Parathyroid adenoma (tissue), 2 donors: Measurements from ENCODE around the gene KRTAP12-2.
"Not testable (repeated sequence)": the region's sequence is repeated elsewhere in the genome, so short reads cannot be mapped to it uniquely, and the experiment has no call there.

Experiments
- H2AFZ ChIP-seq: fragments of 300-600 bp; sonication (generic); one replicate; pipeline ENCODE4 v1.7.0; 2017; ENCODE audit warnings: antibody characterized with exemption, mild to moderate bottlenecking
- H3K27ac ChIP-seq: fragments of 300-600 bp; sonication (generic); one replicate; pipeline ENCODE4 v1.7.0; 2017
- H3K27me3 ChIP-seq: fragments of 300-600 bp; sonication (generic); one replicate; pipeline ENCODE4 v1.7.0; 2017; ENCODE audit warnings: low read length; ENCODE audit not compliant: control insufficient read depth, insufficient read depth
- H3K36me3 ChIP-seq: fragments of 300-600 bp; sonication (generic); one replicate; pipeline ENCODE4 v1.7.0; 2017; ENCODE audit warnings: low read length; ENCODE audit not compliant: control insufficient read depth, insufficient read depth
- H3K4me1 ChIP-seq: fragments of 300-600 bp; sonication (generic); one replicate; pipeline ENCODE4 v1.7.0; 2017; ENCODE audit warnings: control low read depth
- H3K4me2 ChIP-seq: fragments of 300-600 bp; sonication (generic); one replicate; pipeline ENCODE4 v1.7.0; 2017; ENCODE audit warnings: low read length
- H3K4me3 ChIP-seq: fragments of 300-600 bp; sonication (generic); one replicate; pipeline ENCODE4 v1.7.0; 2017; ENCODE audit warnings: low read depth, low read length
- H3K79me2 ChIP-seq: fragments of 300-600 bp; sonication (generic); one replicate; pipeline ENCODE4 v1.7.0; 2017; ENCODE audit warnings: control low read depth
- H3K9ac ChIP-seq: fragments of 300-600 bp; sonication (generic); one replicate; pipeline ENCODE4 v1.7.0; 2017; ENCODE audit warnings: mild to moderate bottlenecking
- H3K9me3 ChIP-seq: fragments of 300-600 bp; sonication (generic); one replicate; pipeline ENCODE4 v1.7.0; 2017; ENCODE audit warnings: low read length; ENCODE audit not compliant: control insufficient read depth
- TF ChIP-seq, protein P1 (sequence below): fragments of 300-600 bp; sonication (generic); IDR thresholded peaks from one replicate; pipeline ENCODE4 v1.7.0; 2017; ENCODE audit warnings: antibody characterized with exemption, mild to moderate bottlenecking
- donor health status: primary hyperparathyroidism.

The KRTAP12-2 gene

DNA sequence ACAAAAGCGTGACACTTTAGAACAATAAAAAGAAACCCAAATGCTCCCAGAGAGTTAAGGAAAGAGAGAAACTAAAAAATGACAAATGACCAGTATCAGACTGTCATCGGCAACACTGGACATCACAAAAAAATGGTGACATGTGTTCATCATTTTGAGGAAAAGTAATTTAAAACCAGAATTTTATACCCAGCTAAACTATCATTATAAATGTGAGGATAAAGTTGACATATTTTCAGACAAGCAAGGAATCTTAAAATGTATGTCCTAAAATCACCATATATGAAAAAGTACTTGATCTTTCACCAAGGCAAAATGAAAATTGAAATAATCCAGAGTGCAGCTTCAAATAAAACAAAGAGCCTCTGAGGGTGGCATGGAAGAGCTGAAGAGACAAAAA lies 21.8 kb downstream of the KRTAP12-2 start:
- Histone ChIP-seq H3K4me1 (no peaks in the 10 kb centered on the region), H3K27me3 (no peaks in the 10 kb centered on the region), H3K4me2 (no peak overlapping the region), H3K9ac (no peak overlapping the region), H3K9me3 (no peaks in the 10 kb centered on the region), H3K36me3 (no peaks in the 10 kb centered on the region), H3K4me3 (no peak overlapping the region), H3K27ac (no peak overlapping the region), H2AFZ (no peak overlapping the region), H3K79me2 (no peaks in the 10 kb centered on the region)
- TF ChIP-seq, protein P1, sequence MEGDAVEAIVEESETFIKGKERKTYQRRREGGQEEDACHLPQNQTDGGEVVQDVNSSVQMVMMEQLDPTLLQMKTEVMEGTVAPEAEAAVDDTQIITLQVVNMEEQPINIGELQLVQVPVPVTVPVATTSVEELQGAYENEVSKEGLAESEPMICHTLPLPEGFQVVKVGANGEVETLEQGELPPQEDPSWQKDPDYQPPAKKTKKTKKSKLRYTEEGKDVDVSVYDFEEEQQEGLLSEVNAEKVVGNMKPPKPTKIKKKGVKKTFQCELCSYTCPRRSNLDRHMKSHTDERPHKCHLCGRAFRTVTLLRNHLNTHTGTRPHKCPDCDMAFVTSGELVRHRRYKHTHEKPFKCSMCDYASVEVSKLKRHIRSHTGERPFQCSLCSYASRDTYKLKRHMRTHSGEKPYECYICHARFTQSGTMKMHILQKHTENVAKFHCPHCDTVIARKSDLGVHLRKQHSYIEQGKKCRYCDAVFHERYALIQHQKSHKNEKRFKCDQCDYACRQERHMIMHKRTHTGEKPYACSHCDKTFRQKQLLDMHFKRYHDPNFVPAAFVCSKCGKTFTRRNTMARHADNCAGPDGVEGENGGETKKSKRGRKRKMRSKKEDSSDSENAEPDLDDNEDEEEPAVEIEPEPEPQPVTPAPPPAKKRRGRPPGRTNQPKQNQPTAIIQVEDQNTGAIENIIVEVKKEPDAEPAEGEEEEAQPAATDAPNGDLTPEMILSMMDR, result no peak

DNA sequence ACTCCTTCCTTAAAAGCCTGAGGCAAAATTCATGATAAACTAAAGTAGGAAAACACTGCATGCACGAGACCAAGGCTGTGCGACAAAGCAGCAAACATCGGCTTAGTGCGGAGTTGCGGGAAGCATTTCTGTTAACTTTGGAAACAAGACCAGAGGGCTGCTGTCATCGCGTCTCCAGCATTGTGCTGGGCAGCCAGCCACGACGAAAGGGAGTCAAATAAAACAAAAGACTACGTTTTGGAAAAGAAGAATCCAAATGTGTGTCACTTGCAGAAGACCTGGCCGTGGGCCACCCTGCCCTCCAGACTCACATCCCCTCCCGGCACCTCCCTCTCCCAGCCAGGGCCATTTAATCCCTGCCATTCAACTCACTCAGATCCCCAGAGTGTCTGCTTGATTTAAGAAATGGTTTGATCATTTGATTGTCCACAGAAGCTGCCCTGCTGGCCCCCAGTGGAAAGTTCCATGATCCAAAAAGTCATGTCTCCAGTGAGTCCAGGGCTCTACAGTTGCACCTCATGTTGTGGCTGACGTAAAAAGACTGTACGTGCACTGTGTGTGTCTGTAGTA lies 22.9 kb downstream of the KRTAP12-2 start:
- Histone ChIP-seq H3K4me3 (no peak overlapping the region), H3K4me1 (no peaks in the 10 kb centered on the region), H2AFZ (no peak overlapping the region), H3K79me2 (no peaks in the 10 kb centered on the region), H3K4me2 (no peak overlapping the region), H3K9ac (no peak overlapping the region), H3K36me3 (no peaks in the 10 kb centered on the region), H3K27me3 (no peaks in the 10 kb centered on the region), H3K9me3 (no peaks in the 10 kb centered on the region), H3K27ac (no peak overlapping the region)
- TF ChIP-seq, protein P1, result no peak

DNA sequence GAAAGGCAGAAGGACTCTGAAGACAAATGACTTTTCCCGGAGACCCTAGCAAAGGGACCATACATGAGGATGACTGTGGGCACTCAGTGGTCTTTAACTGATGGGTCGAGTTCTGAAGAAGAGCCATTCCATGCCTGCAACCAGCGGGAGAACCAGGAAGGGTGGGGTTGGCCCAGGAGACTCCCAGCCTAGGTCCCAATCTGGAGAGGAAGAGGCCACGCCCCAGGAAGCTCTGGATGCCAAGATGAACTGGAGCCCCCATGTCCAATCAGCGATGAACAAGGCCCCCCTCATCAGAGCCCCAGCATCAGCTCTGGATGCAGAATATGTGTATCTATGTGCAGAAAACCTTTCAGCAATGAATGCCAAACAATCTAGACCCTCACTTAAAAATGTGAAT lies 26.0 kb downstream of the KRTAP12-2 start:
- H3K9me3 ChIP-seq, result no peaks in the 10 kb centered on the region
- H3K9ac ChIP-seq, result no peak overlapping the region
- TF ChIP-seq, protein P1, result no peak
- H3K27ac ChIP-seq, result no peak overlapping the region
- H3K79me2 ChIP-seq, result no peaks in the 10 kb centered on the region
- no peaks in the 10 kb centered on the region for H3K4me1 ChIP-seq
- H2AFZ ChIP-seq, result no peak overlapping the region
- no peak overlapping the region for H3K4me2 ChIP-seq
- no peaks in the 10 kb centered on the region for H3K36me3 ChIP-seq
- no peak overlapping the region for H3K4me3 ChIP-seq
- H3K27me3 ChIP-seq, result no peaks in the 10 kb centered on the region

DNA sequence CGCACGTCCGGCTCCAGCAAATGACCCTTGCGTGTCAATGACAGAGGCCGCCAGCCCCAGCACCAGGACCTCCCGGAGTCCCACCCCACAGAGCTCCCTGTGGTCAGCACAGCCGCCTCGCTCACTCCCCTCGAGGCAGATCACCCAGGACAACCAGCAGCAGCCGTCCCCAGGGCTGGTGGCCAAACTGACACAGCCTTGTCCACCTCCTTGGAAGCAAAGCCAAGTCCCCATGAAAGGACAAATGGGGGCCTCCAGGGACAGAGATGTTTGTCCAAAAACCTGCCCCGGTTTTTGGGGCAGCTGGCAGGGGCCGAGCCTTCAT lies 27.4 kb downstream of the KRTAP12-2 start:
- no peak overlapping the region for H3K4me3 ChIP-seq
- no peak overlapping the region for H2AFZ ChIP-seq
- H3K79me2 ChIP-seq, result no peaks in the 10 kb centered on the region
- H3K9me3 ChIP-seq, result no peaks in the 10 kb centered on the region
- H3K9ac ChIP-seq, result no peak overlapping the region
- H3K27me3 ChIP-seq, result no peaks in the 10 kb centered on the region
- H3K4me2 ChIP-seq, result no peak overlapping the region
- H3K36me3 ChIP-seq, result no peaks in the 10 kb centered on the region
- TF ChIP-seq, protein P1, result no peak
- no peaks in the 10 kb centered on the region for H3K4me1 ChIP-seq
- H3K27ac ChIP-seq, result no peak overlapping the region

DNA sequence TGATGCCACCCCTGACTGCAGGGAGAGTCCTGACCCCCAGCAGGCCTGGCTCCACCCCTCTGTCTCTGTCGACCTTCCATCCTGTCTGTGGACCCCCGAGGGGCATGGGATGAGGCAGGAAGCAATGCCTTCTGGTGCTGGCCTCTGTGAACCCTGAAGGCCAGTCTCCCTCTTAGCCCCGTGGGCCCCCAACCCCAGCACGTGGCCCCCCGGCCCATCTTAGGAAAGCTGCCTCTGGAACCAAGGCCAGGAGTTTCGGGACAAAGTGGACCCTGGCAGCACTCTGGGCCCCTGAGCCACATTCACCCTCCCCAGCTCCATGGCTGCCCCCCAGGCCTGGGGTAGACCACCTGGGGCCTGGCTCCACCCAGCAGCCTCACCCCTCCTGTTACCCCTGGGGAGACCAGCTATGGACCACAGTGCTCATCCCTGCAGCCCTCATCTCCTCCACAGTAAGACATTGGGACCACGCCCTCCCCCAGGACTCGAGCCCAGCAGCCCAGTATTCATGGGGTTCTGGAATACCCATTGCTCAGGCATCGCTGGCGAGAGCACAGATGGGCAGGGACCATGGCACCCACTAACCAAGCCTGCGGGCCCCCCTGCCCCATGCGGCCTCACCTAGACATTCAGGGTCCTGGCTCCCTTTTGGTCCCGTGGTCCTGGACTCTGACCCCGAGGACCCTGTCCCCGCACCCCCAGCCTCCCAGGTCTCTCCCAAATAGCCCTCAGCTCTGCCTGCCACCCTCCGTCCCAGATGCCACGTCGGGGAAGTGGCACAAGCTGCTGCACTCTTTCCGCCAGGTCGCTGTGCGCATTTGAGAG lies 28.0 kb downstream of the KRTAP12-2 start:
- not testable (repeated sequence) for H2AFZ ChIP-seq, H3K9ac ChIP-seq, H3K27me3 ChIP-seq, H3K4me3 ChIP-seq, H3K4me2 ChIP-seq, H3K27ac ChIP-seq, H3K36me3 ChIP-seq, H3K79me2 ChIP-seq, H3K9me3 ChIP-seq, H3K4me1 ChIP-seq

DNA sequence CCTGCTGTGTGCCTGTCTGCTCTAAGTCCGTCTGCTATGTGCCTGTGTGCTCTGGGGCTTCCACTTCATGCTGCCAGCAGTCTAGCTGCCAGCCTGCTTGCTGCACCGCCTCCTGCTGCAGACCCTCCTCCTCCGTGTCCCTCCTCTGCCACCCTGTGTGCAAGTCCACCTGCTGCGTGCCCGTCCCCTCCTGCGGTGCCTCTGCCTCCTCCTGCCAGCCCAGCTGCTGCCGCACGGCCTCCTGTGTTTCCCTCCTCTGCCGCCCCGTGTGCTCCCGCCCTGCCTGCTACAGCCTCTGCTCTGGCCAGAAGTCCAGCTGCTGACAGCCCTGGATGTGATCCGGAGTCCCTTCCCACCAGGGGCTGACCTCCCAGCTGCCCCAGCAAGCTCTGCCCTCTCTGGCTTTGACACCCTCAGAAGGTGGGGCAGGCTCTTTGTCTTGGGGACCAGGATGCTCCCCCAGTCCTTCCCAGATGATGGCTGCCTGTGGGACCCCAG lies 28.8 kb downstream of the KRTAP12-2 start:
- not testable (repeated sequence) for H3K27me3 ChIP-seq

More for the DNA sequence above, 28.8 kb downstream of the KRTAP12-2 start:
- H3K4me1 ChIP-seq, H3K4me2 ChIP-seq, H3K9me3 ChIP-seq, H2AFZ ChIP-seq, H3K36me3 ChIP-seq, H3K9ac ChIP-seq, H3K4me3 ChIP-seq, H3K79me2 ChIP-seq, H3K27ac ChIP-seq: not testable (repeated sequence)
